GM18505 (cell line): ENCODE measurements around the gene ANKMY1.

Source experiments
- ATAC-seq: cut with Tn5 transposase; IDR thresholded peaks from one replicate; pipeline ENCODE4 v1.9.1; 2021; ENCODE audit not compliant: unreplicated experiment
- POLR2A ChIP-seq: IDR thresholded peaks from 4 replicates; pipeline ENCODE4 v1.6.1; 2011; ENCODE audit warnings: borderline replicate concordance; ENCODE audit not compliant: insufficient read depth, insufficient read length; ENCODE audit errors: extremely low read depth

Gene ANKMY1

DNA sequence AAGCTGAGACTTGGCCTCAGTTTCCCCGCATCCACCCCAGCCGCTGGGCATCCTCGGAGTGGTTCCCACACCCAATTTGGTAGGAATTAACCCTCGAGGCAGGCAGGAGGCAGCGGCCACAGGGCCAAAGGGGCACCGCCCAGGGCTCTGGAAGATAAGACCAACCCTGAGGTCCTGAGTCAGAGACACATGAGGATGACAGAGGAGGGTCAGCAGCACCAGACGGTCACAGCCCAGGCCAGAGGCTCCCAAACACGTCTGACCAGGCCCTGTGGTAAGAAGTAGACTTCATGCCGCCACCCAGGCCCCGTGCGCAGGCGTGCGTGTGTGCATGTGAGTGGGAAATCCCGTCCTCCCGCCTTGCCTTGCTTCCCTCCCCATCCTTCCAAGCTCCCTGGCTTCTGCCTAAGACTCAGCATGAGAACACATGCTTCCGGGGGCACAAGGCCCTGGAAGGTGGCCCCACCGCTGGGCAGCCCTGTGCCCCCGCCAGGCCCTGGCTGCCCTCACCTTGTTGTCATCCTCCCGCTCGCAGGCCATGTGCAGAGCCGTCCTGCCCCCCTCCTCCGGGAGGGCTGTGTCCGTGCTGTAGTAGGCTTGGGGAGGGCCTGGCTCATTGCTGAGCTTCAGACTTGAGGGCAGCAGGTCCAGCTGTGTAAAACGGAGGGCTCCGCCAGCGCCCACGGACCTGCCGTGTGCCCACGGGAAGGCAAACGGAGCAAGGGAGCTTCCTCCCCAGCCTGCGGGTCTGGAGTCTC, 46.3 kb downstream of the ANKMY1 start:
- TF ChIP-seq POLR2A, result no peak
- no peak for ATAC-seq

DNA sequence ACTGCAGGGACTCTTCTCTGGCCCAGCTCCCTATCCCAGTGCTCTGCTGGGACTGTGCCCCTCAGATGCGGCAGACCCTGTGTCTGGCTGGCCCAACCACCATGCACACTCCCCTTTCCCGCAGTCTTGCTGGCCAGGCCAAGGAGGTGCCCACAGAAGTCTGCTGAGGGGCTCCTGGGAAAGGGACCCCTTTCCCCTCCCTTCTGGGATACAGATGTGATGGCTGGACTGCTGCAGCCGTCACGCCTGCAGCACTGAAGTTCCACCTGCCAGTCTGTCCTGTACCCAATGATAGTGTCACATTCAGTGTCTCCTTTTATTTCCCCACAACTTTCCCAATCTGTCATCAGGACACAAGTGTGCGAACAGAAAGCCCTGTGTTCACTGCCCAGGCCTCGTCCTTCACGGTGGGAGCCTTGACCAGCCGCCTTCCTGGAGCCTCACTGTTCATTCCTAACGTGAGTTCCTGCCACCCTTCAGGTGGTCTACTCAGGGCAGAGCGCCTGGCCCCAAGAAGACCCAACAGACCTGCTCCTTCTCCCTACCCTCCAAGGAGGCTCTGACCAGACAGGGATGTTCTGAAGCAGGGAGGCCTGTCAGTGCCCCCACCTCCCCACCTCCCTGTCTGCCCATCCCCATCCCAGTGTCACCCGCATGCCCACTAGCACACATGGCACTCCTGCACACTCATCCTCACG, 47.1 kb downstream of the ANKMY1 start:
- ATAC-seq, result no peak
- TF ChIP-seq POLR2A, result no peak

DNA sequence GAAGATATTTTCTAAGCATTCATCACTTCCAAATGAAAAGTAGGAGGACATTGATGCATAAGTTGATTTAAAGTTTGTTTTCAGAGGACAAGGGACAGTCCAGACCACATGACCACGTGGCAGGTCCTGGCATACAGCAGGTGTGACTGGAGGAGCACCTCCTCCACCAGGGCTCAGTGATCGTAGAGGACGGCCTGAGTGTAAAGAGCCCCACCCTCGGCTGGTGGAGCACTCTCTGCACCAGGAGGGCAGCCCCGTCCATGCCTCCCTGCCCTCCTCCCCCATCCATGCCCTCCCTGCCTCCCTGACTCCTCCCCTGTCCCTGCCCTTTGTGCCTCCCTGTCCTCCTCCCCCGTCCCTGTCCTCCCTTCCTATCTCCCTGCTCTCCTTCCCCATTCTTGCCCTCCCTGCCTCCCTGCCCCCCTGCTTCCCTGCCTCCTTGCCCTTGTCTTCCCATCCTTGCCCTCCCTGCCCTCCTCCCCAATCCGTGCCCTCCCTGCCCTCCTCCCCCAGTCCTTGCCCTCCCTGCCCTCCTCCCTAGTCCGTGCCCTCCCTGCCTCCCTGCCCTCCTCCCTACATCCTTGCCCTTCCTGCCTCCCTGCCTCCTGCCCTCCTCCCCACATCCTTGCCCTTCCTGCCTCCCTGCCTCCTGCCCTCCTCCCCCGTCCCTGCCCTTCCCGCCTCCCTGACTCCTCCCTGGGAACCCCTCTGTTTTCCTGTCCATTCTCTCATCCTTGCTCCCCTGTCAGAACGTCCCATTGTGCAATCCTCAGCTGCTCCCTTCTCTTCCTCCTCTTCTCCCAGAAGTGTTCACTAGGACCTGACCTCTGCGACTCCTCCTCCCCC, 47.9 kb downstream of the ANKMY1 start:
- TF ChIP-seq POLR2A, result no peak
- no peak for ATAC-seq

DNA sequence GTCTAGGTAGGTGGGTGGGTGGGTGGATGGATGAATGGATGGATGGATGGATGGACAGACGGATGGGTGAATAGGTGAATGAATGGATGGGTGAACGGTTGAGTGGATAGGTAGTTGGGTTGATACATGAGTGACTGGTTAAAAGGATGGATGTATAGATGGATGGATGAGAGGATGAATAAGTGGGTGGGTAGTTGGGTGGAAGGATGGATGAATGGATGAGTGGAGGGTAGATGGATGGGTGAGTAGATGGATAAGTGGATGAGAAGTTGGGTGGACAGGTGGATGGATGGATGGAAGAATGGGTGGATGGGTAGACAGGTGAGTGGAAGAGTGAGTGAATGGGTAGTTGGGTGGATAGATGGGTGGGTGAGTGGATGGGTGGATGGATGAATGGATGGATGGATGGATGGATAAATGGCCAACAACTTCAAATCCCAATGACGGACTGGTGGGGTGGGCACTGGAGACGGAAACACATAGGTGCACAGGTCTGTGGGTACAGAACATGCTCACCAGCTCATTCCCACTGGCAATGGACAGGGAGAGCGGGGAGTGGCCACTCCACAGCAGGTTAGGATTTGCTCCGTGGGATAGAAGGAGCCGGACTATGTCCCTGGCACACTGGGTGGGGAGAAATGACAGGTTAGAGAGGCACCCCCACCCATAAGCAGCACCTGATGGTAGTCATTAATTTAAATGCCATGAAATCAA, 48.8 kb downstream of the ANKMY1 start:
- no peak for TF ChIP-seq POLR2A
- ATAC-seq, result no peak

DNA sequence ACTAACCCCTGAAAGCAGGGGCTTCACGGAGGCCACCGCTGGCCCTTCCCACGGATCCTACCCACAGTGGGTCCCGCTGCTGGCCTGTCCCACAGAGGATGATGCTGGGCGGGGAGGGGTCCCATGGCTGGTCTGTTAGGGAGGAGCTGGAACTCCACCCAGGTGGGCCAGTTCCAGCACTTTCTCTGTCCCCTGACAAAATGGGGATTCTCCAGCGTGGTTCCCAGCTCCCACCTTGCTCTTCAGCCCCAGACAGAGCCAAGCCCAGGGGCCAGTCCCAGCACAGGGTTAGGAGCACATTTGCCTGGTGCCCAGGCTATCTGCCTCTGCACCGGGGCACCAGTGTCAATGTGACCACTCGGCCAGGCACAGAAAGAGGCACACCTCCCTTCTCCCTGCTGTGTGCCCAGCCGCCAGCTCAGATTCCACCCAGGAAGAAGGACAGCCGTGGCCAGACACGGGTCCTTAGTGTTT, 50.0 kb downstream of the ANKMY1 start:
- no peak for ATAC-seq

DNA sequence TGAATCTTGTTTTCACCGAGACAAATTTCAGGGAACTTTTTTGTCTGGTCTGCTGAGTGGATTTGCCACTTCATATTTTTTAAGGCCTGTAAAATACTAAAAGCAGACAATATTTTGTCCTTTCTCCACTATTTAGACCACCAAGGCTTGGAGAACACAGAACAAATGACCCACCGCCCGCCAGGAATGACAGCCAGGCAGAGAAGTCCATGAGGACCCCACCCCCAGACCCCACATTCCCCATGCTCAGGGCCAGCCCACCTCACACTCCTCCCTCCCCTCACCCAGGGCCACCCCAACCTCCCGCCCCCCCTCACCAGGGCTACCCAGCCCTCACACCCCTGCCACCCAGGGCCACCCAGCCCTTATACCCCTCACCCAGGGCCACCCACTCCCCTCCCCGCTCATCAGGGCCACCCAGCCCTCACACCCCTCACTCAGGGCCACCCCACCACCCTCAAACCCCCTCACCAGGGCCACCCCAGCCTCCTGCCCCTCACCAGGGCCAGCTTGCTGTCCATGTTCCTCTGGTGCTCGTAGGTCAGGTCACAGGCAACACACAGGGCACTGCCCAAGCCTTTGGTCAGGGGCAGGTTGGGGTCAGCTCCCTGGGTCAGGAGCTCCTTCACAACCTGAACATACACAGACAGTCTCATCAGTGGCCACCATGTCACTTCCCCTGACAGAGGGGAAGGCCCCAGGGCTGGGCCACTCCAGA, 50.6 kb downstream of the ANKMY1 start:
- TF ChIP-seq POLR2A, result no peak
- no peak for ATAC-seq

More for the DNA sequence above, 50.0 kb downstream of the ANKMY1 start:
- TF ChIP-seq POLR2A, result no peak

DNA sequence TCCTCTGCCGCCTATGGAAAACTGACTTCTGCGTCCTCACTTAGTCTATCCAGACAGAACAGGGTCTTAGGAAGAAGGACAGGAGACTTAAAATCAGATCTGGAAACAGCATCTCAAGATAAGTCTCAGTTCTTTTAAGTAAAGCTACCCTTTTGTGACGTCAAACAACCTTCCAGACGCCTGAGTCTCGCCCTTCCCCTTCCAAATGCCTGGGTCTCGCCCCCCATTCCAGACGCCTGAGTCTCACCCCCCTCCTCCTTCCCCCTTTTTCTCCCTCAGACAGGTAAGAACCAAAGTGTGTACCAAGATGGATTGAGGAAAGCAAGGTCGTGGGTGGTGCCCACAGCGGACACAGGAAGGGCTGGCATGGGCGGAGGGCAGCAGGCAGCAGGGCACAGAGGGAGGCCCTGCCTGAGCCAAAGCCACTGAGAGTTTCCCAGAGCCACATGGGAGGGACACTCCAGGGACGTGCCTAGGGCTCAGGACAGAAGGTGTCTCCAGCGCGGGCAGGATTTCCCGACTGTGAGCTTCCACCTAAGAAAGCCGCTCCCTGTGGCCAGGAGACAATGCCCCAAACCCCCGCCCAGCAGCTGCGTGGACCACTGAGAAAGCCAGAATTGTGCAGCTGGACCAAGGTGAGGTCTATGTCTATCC, 51.3 kb downstream of the ANKMY1 start:
- ATAC-seq, result no peak
- TF ChIP-seq POLR2A, result no peak

DNA sequence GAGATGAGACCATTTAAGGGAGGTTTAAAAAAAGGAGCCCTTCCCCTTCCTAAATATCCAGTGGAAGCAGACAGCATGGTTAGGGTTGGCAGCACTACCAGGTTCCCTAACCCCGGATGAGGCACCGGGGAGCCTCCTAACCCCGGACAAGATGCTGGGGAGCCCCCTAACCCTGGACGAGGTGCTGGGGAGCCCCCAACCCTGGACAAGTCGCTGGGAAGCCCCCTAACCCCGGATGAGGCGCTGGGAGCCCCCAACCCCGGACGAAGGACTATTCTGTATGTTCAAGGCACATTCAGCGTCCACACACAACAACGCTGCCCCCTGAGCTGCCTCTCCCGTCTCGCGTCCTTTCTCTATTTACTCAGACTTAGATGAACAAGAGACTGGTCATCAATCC, 51.9 kb downstream of the ANKMY1 start:
- no peak for ATAC-seq
- no peak for TF ChIP-seq POLR2A

DNA sequence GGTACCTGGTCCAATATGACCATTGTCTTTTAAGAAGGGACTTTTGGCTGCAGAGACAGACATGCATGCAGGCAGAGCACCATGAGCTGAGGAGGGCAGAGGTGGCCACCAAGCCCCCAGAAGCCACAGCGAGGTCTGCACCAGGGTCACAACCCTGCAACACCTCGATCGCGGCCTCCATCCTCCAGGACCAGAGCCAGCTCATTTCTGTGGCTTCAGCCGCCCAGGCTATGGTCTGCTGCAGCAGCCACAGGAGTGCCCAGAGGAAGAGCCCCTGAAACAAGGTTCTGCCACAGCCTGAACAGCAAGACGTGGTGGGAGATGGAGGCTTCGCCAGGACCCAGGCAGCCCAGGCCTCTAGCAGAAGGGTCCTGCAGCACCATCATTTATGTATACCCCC, 53.9 kb downstream of the ANKMY1 start:
- no peak for TF ChIP-seq POLR2A
- ATAC-seq, result no peak

DNA sequence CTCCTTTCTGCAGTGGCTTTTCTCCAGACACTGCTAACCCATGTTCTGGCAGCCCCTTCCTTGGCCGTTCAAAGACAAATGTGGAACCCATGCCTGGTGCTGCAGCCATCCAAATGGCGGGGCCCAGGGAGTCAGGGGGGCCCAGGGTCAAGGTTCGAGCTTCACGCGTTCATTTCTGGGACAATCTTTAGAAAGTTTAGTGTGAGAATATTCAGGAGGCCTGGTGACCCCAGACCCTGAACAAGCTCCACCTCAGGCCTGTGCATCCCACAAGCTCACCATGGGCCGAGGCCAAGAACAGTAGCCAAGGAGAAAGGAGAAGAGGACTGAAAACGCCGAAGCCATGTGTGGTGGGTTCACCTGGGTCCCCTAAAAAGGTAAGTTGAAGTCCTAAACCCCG, 54.4 kb downstream of the ANKMY1 start:
- no peak for TF ChIP-seq POLR2A
- ATAC-seq, result no peak

DNA sequence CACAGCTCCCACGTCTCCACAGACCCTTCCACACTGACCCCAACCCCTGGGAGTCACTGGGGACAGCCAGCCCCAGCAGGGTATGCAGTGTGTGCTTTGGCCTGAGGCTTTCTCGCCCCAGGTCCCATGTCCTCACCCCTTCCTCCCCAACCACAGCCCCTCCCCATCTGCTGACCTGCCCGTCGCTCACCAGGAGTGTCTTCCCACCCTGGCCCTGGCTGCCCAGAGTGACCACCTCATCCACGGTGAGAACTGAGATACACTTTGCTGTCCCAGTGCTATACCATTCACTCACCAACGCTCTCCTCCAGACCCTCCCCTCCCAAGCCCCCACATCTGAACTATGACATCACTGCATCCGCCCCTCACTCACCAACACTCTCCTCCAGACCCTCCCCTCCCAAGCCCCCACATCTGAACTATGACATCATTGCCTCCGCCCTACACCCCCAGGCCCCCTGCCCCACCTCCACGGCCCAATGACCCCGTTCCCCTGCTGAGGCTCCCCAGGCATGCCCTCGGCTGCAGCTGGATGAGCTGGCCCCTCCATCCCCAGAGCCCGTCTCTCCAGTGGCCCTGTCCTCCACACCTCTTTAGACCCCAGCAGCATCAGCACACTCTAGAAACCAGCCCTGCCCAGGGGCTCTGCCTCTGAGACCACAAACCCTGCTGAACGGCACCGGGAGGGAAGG, 55.2 kb downstream of the ANKMY1 start:
- TF ChIP-seq POLR2A, result no peak
- ATAC-seq, result no peak

DNA sequence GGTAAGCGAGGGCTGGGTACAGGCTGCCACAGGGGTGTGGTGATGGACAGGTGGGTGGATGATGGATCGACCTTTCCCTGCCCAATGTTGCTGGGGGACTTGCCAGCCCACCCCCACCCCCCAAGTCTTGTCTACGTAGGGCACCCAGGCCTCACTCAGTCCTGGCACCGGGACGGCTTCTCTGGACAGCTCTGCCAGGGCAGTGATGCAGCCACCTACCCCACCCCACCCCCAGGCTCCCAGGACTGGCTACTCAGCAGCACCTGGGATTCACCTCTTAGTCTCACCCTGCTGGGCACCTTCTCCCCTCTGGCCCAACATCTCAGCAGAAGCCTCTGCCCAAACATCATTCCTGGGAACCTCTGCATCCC, 55.7 kb downstream of the ANKMY1 start:
- no peak for ATAC-seq
- no peak for TF ChIP-seq POLR2A

DNA sequence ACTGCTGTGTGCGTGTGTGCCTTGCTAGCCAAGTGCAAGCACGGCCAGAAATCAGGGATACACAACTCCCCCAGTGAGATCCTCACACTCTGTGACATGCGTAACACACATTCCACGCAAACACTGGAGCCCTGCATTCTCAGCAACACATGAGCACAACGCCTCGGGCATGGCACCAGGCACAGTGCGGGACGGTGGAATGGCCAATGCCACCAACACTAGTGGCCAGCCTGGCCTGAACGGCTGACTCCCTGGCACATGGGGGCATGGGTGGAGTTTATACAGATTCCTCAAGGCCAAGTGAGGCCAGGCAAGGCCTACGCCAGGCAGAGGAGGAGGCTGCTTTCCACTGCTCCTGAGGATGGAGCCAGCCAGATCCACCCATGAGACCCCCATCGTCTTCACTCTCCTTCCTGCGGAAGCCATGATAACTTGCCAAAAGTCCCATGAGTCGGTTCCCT, 56.2 kb downstream of the ANKMY1 start:
- no peak for TF ChIP-seq POLR2A
- no peak for ATAC-seq
